HG02870 (cell line): ENCODE measurements around the gene FOXR1.

ENCODE experiments used
- ATAC-seq: cut with Tn5 transposase; IDR thresholded peaks from one replicate; pipeline ENCODE4 v1.9.1; 2021; ENCODE audit warnings: mild to moderate bottlenecking, moderate library complexity; ENCODE audit not compliant: unreplicated experiment

The FOXR1 gene, protein sequence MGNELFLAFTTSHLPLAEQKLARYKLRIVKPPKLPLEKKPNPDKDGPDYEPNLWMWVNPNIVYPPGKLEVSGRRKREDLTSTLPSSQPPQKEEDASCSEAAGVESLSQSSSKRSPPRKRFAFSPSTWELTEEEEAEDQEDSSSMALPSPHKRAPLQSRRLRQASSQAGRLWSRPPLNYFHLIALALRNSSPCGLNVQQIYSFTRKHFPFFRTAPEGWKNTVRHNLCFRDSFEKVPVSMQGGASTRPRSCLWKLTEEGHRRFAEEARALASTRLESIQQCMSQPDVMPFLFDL

DNA sequence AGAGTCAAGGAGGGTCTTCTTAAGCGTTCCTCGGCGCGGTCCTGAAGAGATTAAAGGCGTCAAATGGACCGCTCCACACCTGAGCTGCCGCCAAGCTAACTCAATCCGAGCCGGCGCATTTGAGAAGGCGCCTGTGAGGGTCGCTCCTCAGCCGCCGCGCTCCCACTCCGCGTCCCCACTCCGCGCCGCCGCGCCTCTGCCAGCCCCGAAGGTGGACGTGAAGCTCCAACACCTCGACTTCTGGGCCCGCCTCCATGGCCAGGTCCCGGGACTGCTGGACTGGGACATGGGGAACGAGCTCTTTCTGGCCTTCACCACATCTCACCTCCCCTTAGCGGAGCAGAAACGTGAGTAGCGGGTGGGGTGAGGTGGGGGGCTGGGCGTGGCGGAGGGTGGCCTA lies at the start of gene FOXR1:
Gene FOXR1 (plus strand): TSS at position 116 of the 400 bp plus-strand sequence. CDS start 171 bp downstream, at position 287.
- ATAC-seq: no peak

DNA sequence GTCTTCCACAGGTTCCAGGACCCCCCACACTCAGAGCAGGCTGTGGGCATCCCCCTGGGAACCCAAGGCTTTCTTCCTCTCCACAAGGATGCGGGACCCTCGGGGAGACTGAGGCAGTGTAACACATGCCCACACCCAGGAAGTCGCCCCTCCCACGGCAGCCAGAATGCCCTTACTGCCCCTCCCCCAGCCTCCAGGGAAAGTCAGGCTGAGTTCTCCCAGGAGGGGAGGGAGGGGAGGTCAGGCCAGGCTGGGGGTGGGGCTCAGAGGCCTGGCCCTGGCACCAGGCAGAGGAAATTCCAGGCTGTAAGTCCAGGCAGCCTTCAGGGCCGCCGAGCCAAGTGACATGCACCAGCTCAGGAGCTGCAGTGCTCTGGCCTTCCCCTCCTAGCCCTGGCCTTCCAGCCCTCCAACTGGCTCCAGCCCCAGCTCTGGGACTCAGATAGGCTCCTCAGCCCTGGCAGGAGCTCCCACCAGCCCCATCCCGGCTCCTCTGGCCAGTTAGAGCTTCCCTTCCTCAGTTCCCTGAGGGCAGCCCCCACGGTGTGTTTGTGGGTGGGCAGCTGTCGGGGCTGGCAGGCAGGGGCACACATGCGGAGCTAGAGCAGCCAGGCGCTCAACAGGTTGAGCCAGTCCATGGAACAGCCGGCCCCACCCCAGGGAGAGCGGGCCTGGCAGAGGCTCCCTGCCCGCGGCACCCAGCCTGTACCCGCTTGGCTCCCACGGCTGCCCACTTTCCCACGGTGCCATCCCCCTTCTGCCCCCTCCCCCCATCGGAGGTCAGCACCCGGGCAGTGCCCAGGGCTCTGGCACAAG lies 49.4 kb upstream of the FOXR1 start:
- no peak for ATAC-seq

DNA sequence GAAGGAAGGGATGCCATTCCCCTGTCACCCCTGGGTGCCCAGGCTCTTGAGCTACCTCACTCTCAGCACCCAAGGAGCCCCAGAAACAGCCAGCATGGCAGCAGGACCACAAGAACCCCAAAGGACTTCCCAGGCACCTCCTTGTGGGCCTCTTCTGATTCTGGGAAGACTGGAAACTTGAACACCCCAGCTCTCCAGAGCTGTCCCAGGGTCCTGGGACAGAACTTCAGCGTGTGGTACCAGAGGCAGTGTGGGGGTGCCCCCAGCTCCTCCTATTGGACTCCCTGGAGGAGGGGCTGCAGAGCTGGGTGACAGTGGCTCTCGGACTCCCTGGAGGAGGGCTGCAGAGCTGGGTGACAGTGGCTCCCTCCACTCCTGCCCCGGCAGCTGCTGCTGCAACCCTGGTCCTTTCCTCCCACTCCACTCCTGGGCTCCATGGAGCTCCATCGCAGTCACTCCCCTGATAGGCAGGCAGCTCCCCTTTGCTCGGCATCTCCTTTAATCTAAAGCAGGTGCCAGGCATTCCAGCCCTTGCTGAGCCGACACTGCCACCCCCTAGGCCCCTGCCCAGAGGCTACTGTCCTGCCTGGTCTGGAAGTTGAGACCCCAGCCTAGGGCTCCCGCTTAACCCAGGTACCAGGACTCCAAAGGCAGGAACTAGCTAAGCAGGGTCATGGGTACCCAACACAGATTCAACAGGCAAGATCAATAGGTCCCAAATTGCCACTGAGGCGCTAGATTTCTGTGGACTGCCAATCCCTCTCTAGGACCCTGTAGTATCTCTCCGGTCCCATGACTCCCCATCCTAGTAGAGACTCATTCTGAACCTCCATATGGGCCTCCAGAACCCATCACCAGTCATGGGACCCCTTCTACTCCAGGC lies 48.6 kb upstream of the FOXR1 start:
- ATAC-seq: no peak

DNA sequence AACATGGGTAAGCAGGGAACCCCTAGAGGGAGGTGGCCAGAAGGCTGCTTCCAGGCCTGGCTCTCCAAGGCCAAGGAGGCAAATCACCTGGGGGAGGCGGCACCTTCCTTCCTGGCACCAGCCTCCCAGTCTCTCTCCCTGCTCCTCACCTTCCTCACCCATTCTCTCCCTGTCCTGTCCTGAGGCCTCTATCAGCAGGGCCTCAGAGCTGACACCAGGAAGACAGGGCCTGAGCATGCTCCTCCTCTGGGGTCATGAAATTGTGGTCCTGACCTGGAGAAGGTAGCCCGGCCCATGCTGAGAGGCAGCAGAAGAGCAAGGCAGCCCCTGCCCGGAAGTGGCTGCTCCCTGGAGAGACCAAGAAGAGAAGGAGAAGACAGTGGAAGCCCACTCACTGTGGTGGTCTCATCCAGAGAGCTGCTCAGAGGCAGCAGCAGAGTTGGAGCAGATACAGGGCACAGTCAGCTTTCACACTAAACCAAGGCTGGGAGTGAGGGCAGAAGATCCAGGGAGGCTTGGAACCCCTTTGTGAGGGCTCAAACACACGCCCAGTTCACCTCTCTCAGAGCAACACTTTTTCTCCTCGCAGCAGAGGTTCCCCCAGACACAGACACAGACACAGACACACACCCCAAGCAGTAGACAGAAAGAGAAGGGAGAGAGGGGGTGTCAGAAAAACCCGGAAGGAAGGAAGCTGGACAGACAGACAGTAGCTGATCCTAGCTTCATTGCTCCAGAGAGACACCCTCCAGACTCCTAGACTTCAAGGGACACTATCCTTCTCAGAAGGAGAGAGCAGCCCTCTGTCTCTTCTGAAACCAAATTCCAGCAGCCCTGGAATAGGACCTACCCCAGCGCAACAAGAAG lies 47.6 kb upstream of the FOXR1 start:
- ATAC-seq: no peak

DNA sequence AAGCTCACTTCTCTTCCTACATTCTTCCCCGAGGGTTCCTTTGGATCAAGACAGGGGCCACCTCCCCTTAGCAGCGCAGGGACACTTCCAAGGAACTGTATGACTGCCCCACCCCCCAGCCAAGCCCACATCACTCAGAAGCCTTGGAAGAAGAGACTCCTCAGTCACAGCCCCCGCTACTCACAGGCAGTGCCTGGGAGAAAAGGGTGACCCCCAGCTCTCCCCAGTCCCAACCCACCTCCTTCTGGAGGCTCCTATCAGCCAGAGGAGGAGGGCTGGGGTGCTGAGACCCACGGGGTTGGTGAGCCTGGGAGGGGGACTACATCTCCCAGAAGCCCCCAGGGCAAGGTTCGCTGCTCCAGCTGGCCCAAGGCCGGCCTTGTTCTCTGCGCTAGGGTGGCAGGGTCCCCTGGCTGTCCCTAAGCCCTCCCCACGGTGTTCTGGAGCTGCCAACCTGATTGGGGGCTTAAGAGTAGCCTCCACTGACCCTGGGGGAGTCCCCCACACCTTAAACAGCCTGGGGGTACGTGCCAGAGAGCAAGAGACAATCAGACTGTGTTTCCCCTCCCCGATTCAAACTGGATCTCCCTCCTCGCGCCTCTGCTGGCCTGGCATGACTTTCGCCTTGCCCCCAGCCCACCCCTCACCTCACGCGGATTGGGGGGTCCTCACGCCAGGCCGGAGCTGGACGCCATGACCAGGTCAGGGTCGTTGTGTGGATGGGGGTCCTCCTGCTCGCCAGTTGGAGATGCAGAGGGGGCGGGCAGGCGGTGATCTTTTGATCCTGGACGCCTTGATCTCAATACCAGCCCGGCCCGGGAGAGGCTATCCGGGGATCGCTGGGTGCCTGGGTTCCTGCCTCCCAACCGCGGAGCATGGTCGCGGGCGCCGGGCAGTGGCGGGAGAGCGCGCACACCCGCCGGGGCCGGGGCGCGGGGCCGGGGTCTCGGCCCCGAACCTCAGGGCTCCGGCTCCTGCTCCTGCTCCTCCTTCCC lies 46.7 kb upstream of the FOXR1 start:
- no peak for ATAC-seq

DNA sequence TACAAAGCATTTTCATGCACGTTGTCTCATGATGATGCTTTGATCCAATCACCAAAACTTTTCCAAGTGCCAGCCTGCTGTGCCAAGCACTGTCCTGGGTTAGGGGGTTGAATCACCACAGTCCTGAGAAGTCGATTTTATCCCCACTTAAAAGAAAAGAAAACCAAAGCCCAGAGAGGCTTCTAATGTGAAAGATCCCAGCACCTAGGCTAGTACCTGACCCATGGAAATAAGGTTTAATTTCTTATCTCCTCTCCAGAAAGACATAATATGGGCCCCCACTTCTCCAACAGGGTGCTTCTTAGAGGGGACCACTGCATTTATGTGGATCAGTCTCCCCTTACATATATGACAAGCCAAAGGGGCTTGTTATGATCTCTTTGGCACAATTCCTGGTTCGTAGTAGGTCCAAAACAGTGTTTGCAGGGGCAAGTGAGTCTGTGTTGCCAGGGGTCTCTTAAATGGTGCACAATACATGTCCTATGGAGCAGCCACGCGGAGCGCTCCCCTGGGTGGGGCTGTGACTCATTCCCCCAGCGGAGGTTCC lies 43.9 kb upstream of the FOXR1 start:
- ATAC-seq: no peak

DNA sequence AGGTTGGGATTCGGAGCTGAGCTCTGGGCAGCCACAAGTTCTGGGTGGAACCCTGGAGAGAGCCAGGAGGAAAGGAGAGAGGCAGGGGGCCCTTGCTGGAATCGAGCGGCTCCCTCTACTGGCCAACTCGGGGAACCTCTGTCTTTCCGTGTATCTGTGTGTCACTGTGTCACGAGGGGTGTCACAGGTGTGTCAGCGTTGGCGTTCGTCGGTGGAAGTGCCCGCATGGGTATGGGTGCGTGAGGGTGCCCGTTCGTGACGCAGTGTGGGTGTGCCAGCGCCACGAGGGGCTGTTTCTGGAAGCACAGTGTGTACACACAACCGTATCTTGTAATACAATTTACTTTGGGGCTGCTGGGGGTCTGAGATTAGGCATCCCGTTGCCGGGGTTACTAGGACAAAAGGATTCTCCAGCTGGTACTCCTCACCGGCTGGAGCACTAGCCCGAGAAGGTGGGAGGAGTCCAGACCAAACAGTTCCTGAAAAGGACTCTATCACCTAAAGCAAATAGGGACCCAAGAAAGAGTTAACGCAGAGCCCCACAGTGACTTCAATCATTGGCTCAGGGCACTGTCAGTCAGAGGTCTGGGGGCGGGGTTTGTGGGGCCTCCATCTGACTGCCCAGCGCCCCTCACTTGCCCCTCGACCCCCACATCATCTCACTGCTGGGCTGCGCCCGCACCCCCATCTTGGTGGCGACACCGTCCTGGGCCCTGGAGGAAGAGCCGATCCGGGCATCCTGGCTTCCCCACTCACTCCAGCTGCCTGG lies 43.3 kb upstream of the FOXR1 start:
- peak; percentile 31 for ATAC-seq

DNA sequence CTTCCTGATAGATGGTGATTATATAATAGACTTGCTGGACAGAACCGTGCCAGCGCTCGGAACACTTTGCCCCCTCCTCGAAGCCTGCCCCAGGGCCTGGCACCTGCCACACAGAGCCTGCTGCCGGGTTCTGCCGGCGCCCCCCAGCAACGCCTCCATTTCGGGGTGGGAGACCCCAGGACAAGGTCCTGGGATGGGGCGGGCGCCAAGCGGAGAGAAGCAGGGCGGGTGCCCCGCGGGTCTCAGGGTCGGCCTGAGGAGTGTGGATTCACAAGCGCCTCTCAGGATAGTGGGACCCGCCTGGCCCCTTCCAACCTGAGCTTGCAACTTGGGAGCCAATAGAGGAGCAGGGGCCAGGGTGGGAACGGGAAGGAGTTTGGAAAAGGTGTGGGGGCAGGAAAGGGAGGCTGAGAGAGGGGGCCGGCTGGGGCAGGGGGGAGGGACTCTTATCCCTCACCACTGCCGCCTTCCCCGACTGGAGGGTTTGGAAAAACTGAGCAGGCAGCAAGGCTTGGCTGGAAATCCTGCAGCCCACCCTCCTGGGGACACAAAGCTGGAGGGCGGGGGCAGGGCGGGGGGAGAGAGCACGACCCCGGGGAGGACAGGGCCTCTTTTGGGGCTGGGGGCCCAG lies 42.6 kb upstream of the FOXR1 start:
- ATAC-seq: no peak

DNA sequence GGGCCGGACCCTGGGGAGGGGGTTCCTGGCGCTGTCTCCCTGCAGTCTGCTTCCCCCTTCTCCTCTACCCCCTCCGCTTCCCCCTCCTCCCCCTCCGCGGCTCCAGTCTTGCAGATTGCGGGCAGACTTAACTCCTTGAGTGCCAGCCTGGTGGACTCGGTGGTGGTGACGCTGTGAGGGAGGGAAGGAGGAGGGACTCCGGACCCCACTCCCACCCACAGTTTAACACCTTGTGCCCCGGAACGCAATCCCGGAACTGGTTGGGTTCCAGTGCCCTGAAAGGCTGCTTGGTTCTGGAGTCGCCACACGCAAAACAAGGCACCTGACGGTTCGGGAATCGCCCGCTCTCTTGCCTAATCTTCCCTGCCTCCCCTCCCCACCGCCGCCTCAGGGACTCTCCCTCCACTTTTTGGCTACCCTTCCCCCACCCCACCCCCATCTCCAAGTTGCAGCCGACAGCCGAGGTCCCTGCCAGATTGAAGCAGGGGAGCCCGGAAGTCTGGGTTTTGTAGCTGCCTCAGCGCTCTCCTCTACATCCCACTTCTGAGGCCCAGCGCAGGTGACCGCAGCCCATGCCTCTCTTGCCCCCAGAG lies 42.0 kb upstream of the FOXR1 start:
- no peak for ATAC-seq

DNA sequence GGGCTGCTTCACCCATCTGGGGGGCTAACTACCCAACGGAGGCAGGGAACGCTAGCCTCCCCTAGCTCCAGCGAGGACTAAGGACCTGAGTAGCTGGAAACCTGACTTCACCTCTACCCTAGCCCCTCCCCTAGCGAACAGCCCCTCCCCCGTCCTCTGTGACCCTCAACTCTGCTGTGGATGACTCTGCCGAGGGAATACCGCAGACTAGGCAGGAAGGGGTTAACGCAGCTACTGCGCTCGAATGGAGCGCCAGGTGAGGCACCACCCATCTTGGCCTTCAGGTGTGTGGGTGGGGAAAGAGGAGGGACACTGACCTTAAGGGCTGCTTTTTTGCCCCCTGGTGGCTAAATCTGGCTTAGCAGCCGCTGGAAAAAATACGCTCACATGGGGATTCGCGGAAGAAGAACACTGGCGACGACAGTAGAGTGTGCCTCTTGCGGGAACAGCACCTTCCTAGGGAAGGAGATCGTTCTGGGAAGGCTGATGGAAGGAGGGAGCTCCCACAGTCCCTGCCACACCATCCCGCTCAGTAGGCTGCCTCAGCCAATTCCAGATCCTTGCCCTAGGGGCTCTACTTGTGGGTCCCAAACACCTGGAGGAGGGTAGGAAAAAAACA lies 41.4 kb upstream of the FOXR1 start:
- no peak for ATAC-seq

DNA sequence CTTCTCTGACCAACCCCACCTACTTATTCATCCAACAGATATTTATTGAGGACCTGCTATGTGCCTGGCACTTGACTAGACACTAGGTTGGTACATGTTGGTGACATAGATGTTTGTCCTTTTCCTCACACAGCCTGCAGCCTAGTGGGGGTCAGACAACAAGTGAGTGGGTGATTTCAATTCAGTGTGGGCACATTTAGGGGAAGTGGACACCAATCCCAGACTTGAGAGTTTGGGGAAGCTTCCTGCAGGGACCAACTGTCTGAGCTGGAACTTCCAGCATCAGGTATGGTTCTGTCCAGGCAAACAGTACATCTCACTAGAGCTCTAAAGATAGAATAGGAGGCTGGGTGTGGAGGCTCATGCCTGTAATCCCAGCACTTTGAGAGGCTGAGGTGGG lies 40.0 kb upstream of the FOXR1 start:
- ATAC-seq: no peak

DNA sequence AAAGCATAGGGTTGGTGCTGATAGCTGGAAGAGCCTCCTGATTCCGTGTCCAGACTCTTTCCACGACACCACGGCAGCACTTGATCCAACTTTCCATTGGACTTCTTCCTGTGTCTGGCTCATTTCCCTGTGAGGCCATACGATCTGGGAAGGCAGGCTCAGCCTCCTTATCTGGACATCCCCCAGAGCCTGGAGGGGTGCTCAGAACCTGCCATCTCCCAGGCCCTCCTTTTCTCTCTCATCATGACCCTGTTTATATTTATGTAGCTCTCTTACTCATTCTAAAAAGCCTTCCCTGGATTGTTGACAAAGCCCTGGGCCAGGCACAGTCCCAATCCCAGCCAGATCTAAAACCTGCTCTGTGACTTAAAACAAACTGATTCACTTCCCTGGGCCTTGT lies 38.1 kb upstream of the FOXR1 start:
- ATAC-seq: no peak

DNA sequence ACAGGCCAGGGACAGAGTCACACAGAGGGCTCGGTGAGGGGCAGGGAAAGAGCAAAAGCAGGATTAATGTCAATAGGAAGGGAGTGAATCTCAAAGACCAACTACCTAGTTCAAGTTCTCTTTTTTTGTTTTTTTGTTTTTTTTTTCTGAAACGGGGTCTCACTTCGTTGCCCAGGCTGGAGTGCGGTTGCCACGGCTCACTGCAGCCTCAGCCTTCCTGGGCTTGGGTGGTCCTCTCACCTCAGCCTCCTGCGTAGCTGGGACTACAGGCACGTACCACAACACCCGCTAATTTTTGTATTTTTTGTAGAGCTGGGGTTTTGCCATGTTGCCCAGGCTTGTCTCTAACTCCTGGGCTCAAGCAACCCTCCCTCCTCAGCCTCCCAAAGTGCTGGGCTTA lies 36.2 kb upstream of the FOXR1 start:
- no peak for ATAC-seq

DNA sequence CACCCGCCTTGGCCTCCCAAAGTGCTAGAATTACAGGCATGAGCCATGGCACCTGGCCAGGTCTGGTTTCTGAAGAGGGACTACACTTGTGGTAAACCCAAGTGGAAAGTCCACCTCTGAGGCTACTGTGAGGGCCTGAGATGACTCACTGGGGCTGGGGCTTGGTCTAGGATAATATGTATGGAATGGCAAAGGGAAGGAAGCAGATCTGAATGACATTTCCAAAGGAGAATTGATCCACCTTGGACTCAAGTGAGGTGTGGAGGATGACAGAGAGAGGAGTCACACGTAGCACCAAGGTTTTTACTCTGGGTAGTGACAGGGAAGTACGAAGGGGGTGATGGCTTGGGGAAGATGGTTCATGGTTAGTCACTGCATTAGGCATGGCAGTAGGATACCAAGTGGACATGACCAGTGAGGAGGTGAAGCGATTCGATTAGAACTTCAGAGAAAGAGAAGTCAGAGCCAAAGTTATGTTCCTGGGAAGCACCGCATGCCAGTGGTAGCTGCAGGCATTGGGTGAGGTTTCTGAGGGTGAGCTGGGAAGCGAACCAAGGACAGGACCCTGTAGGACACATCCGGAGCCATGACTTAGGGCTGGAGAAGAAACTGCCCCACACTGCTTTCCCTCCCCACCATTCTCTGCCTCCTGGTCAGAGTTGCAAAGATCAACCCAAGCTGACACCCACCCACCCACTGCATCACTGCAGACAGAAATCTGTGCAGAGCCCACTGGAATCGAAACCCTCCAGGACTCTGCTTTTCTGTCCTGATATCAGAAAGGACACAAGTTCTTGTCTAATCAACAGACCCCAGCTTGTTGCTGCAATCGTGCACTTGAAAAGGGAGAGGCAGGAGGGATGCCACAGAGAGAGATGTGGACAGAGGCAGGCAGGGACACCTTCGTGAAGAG lies 32.8 kb upstream of the FOXR1 start:
- no peak for ATAC-seq

DNA sequence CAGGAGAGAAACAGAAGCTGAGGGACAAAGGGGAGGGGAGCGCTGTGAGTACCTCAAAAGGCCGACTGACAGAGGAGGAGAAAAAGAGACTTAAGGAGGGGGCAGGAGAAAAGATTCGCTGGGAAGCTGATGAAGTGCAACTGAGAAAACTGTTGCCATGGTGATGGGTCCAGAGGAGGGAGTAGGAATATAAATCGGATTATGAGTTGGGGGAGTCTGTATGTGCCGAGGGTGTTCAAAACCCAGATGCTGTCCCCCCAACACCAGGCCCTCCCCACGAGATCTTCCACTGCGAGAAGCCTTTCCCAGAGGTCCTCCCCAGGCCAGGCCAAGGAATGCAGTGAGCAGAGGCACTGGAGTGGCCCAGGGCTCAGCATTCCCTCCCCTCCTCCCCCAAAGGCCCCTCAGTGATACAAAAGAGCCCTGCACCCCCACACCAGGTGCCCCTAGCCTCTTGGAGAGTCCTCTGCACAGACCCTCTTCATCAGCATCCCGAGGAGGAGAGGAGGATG lies 32.1 kb upstream of the FOXR1 start:
- ATAC-seq: no peak
